ENCODE measurements around the gene PPIL6.
"Not testable (repeated sequence)": the region's sequence is repeated elsewhere in the genome, so short reads cannot be mapped to it uniquely, and the experiment has no call there.

The PPIL6 gene

DNA sequence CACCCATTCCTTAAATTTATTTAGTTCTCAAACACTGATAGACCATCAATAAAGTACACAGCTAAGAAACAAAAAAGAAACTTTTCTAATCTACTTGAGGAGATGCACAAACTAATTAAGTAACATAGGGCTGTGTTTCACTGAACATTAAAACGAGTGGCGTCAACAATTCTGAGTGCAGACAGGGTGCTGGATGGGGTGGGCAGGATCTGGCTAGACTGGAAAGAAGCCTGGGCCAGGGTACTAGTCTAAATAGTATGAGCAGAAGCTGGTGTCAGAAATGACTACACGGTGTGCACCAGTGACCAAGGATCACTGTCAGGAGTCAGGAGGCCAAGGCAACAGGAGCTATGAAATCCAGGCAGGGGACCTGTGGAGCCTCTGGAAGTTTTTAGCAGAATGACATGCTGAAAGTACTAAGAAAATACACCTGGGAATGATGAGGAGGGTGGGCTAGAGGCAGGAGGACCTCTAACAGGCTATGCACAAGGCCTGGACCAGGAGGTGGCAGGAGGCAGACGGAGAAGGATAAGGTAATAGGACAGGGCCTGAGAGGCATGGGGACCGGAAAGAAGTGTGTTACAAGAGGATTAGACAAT lies 29.3 kb upstream of the PPIL6 start:
- TF ChIP-seq, protein P1, sequence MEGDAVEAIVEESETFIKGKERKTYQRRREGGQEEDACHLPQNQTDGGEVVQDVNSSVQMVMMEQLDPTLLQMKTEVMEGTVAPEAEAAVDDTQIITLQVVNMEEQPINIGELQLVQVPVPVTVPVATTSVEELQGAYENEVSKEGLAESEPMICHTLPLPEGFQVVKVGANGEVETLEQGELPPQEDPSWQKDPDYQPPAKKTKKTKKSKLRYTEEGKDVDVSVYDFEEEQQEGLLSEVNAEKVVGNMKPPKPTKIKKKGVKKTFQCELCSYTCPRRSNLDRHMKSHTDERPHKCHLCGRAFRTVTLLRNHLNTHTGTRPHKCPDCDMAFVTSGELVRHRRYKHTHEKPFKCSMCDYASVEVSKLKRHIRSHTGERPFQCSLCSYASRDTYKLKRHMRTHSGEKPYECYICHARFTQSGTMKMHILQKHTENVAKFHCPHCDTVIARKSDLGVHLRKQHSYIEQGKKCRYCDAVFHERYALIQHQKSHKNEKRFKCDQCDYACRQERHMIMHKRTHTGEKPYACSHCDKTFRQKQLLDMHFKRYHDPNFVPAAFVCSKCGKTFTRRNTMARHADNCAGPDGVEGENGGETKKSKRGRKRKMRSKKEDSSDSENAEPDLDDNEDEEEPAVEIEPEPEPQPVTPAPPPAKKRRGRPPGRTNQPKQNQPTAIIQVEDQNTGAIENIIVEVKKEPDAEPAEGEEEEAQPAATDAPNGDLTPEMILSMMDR (IDR thresholded peaks at IDR 0.05; ENCODE audit: control extremely low read depth, extremely low read depth, low read depth, missing control alignments) = no peak
- ChIA-PET POLR2A (interaction anchor here (1.5 kb wide), 1 partner anchor 10 kb away, joined by 6 read pairs; no protein-coding TSS in a partner anchor), CTCF (interaction anchor here (0.9 to 5.4 kb wide), 5 partner anchors 9 to 570 kb away, joined by 3 to 45 read pairs (median 5); partner anchors contain the start of gene MICAL1)
- DNase-seq (ENCODE audit: extremely low spot score) = no peak

DNA sequence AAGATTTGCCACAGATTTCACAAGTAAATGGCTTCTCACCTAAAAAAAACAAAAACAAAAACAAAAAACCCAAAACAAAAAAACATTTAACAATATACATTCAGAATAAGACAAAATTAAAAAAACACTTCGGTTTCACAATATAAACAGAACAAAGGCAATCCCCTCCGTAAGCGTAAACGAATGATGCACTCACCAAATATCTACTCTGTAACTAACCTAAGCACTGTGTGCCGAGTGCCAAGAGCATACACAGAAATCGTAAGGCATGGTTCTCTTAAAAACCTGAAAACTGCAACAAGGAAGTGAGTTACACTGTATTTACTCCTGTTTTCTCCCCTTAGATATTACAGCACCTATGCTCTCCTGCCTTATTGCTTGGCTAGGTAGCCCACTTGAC lies 27.3 kb upstream of the PPIL6 start:
- TF ChIP-seq, protein P1 (IDR thresholded peaks at IDR 0.05; ENCODE audit: control extremely low read depth, extremely low read depth, low read depth, missing control alignments) = no peak
- CTCF ChIA-PET = no interaction called here
- POLR2A ChIA-PET = no interaction called here
- DNase-seq (ENCODE audit: extremely low spot score) = no peak

DNA sequence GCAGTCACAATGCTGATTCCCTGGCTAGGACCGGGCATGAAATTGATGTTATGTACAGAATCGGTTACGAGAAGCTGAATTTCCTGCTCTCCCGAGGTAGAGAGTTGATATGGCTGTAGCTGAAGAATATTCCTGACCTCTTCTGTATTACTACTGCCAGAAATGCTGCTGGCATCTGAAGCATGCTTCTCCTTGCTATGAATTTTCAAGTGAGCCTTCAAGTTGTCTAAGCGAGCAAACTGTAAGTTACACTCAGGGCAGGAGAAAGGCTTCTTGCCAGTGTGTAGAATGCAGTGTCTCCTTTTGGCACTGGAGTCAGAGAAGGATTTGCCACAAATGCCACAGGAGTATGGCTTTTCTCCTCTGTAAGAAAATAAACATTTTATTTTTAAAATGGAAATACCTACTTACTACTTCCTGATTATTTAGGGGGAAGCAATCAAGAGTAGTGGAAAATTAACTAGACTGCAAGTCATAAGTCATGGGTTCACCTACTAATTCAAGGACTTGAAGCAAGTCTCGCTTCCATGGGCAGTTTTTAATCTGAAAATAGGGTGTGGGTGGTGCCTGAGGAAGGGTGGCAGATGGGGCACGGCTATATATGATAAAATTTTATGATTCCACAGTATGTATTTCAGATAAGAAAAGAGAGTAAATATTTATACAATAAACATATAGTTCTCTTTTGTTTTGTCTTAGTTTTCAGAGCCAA lies 25.9 kb upstream of the PPIL6 start:
- DNase-seq (ENCODE audit: extremely low spot score) = no peak
- POLR2A ChIA-PET = no interaction called here
- TF ChIP-seq, protein P1 (IDR thresholded peaks at IDR 0.05; ENCODE audit: control extremely low read depth, extremely low read depth, low read depth, missing control alignments) = no peak
- CTCF ChIA-PET = interaction anchor here (1.1 to 2.7 kb wide), 2 partner anchors 11 to 16 kb away, joined by 4 to 11 read pairs; partner anchors contain the start of genes MICAL1 and ZBTB24

DNA sequence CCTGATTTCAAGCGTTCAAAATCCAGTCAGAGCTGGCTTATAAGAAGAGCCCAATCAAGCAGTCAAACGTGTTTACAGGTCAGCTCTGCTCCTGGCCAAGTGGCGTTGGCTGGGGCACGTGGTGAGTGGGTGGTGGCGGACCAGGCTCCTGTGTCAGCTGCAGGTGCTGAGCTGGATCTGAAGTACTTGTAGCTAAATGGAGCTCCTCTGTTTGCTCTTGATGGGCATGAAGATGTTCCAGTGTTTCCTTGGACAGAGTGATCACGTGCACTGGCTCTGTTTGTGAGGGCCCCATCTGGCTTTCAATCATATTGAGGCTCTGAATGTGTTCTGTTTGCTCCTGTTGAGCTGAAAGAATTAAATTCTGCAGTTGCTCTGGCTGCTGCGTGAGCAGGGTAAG lies 25.3 kb upstream of the PPIL6 start:
- ChIA-PET POLR2A (no interaction called here), CTCF (interaction anchor here (1.1 to 2.7 kb wide), 2 partner anchors 10 to 17 kb away, joined by 4 to 11 read pairs; partner anchors contain the start of genes MICAL1 and ZBTB24)
- TF ChIP-seq, protein P1 (IDR thresholded peaks at IDR 0.05; ENCODE audit: control extremely low read depth, extremely low read depth, low read depth, missing control alignments) = no peak
- DNase-seq (ENCODE audit: extremely low spot score) = no peak

DNA sequence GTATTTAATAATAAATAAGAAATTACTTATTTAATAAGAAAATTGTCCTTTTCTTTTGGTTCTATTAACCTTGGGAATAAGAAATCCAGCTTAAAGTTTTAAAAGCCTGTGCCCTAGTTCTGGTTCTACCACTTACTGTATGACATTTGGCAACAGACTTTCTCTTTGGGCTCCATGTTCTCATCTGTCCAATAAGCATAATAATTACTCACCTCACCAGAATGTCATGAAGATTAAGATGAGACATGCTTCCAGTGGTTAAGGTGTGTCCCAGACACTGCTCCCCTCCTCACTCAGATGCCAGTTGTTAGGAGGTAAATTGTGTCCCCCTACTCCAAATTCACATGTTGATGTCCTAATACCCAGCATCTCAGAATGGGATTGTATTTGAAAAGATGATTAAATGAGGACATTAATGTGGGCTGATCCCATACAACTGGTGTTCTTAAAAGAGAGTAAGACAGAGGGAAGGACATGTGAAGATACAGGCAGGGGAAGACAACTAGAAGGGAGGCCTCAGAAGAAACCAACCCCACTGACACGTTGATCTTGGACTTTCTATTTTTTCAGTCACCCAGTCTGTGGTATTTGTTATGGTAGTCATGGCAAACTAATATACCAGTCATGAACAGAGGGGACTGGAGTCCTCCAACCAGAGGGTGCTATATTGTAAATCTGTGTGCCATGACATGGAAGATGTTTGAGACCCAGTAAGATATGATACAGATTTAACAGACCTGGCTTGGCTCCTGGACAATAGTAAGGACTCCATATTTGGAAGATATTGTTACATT lies 21.5 kb upstream of the PPIL6 start:
- TF ChIP-seq, protein P1 (IDR thresholded peaks at IDR 0.05; ENCODE audit: control extremely low read depth, extremely low read depth, low read depth, missing control alignments) = no peak
- CTCF ChIA-PET = interaction anchor here (1.4 to 6.2 kb wide), 2 partner anchors 9 to 14 kb away, joined by 4 to 45 read pairs; no protein-coding TSS in a partner anchor
- no peak for DNase-seq (ENCODE audit: extremely low spot score)
- POLR2A ChIA-PET = no interaction called here

DNA sequence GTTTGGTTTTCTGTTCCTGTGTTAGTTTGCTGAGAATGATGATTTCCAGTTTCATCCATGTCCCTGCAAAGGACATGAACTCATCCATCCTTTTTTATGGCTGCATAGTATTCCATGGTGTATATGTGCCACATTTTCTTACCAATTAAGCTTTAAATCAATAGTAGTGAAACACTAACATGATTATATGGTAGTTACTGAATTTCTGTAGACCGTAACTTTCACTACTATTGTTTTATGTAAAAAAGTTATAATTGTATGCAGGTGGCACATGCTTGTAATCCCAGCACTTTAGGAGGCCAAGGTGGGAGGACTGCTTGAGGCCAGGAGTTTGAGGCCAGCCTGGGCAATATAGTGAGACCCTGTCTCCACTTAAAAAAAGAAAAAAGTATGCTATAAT lies 20.8 kb upstream of the PPIL6 start:
- CTCF ChIA-PET = interaction anchor here (1.2 to 6.2 kb wide), 4 partner anchors 10 to 78 kb away, joined by 4 to 45 read pairs (median 4); no protein-coding TSS in a partner anchor
- DNase-seq (ENCODE audit: extremely low spot score); POLR2A ChIA-PET: not testable (repeated sequence)

Data from GM10248 (cell line).